ENCODE results near the gene HP. TPM values are rescaled to one million over a fixed set of nuclear protein-coding genes. Genes with fewer than 3 reads are reported as not detected.

Gene HP
- total RNA-seq, 1 donor from 2014 or later = not detected

DNA sequence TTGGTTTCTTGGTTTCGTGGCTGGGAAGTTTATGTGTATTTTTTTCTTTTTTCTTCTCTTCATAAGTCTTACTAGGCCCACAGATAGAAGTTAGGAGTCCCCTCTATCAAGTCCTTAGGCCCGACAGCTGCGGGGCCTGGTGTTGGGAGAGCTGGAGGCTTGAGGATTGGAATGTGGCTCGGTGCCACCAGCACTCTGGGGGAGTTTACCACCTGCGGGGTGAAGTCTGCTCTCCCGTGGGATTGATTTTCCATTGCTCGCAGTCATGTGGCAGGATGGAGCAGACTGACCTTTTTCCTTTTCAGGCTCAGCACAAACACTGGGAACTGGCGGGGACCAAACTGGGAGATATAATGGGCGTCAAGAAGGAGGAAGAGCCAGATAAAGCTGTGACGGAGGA, 46.9 kb downstream of the HP start:
- H3K4me3 ChIP-seq (ENCODE audit: low read depth, low read length) = no peak overlapping the region
- no peak for DNase-seq (ENCODE audit: low read depth)
- TF ChIP-seq CTCF (conservative IDR thresholded peaks at IDR 0.05; ENCODE audit: low read depth, low read length) = no peak

DNA sequence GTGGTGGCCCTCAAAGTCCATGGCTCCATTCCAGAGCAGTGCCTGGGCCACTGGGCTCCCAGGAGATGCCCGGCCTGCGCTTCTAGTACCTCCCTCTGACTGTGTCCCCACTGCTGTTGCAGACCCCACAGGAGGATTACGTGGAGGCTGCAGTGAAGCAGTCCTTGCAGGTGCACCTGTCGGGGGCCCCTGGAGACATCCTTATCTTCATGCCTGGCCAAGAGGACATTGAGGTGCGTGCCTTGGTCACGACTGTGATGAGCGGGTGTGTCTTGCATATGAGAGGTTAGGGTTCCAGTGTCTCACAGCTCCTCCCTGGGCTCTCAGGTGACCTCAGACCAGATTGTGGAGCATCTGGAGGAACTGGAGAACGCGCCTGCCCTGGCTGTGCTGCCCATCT, 50.6 kb downstream of the HP start:
- DNase-seq (ENCODE audit: low read depth) = no peak
- no peak for TF ChIP-seq CTCF (conservative IDR thresholded peaks at IDR 0.05; ENCODE audit: low read depth, low read length)
- no peak overlapping the region for H3K4me3 ChIP-seq (ENCODE audit: low read depth, low read length)

DNA sequence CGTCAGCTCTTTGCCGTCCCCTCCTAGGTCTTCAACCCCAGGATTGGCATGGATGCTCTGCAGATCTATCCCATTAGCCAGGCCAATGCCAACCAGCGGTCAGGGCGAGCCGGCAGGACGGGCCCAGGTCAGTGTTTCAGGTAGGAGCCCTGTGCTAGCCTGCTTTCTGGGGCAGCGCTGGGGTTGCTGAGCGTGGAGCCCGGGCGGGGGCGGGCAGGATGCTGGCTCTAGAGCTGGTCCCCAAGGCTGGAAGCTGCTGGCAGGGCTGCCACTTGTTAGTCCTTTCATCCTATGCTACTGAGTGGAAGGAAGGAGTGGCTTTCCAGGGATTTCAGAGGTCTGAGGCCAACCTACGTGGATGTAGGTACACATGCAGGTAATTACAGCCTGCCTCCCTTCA, 51.7 kb downstream of the HP start:
- TF ChIP-seq CTCF (conservative IDR thresholded peaks at IDR 0.05; ENCODE audit: low read depth, low read length) = no peak
- no peak overlapping the region for H3K4me3 ChIP-seq (ENCODE audit: low read depth, low read length)
- no peak for DNase-seq (ENCODE audit: low read depth)

DNA sequence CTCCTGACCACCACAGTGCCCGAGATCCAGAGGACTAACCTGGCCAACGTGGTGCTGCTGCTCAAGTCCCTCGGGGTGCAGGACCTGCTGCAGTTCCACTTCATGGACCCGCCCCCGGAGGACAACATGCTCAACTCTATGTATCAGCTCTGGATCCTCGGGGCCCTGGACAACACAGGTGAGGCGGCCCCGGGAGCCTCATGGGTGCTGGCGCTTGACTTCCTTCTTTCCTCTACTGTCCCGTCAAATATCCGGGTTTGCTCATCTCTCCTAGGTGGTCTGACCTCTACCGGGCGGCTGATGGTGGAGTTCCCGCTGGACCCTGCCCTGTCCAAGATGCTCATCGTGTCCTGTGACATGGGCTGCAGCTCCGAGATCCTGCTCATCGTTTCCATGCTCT, 53.1 kb downstream of the HP start:
- no peak for TF ChIP-seq CTCF (conservative IDR thresholded peaks at IDR 0.05; ENCODE audit: low read depth, low read length)
- no peak for DNase-seq (ENCODE audit: low read depth)

DNA sequence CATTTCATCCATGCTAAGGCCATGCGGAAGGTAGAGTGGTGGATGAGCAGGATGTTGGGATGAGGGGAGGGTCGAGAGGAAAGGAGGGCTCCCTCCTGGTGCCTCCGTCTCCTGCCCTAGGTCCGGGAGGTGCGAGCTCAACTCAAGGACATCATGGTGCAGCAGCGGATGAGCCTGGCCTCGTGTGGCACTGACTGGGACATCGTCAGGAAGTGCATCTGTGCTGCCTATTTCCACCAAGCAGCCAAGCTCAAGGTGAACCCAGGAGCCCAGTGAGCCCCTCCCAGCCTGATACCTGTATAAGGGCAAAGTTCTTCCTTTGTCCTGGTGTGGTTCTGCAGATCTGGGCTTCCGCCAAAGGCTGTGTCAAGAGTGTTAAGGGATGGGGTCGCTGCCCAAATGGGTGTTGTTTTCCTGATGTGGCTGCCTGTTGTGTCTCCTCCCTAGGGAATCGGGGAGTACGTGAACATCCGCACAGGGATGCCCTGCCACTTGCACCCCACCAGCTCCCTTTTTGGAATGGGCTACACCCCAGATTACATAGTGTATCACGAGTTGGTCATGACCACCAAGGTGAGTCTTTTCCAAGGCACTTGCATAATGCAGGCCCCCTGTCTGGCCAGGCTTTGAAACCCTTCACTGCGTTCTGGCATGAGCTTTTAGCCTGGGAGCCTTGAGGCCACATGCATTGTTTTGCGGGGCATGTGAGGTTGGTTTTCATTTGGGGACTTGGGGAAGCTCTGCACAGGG, 54.2 kb downstream of the HP start:
- DNase-seq (ENCODE audit: low read depth) = no peak
- TF ChIP-seq CTCF (conservative IDR thresholded peaks at IDR 0.05; ENCODE audit: low read depth, low read length) = no peak
- H3K4me3 ChIP-seq (ENCODE audit: low read depth, low read length) = no peak overlapping the region

More for the DNA sequence above, 53.1 kb downstream of the HP start:
- H3K4me3 ChIP-seq (ENCODE audit: low read depth, low read length) = no peak overlapping the region

DNA sequence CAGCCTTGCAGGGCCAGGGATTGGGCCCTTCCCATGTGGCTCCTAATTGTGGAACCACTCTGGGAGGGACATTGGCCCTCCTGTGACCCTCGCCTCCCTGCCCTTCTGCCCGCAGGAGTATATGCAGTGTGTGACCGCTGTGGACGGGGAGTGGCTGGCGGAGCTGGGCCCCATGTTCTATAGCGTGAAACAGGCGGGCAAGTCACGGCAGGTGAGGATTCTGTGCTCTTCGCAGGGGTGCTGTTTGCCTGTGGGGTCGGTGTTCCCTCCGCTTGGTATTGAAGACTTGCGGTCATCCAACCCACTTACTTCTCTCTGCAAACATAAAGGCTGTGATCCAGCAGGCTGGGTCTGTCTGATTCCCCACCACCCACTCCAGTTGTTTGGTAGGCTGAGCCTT, 55.0 kb downstream of the HP start:
- no peak for DNase-seq (ENCODE audit: low read depth)
- no peak overlapping the region for H3K4me3 ChIP-seq (ENCODE audit: low read depth, low read length)
- TF ChIP-seq CTCF (conservative IDR thresholded peaks at IDR 0.05; ENCODE audit: low read depth, low read length) = no peak

- TF ChIP-seq CTCF (conservative IDR thresholded peaks at IDR 0.05; ENCODE audit: low read depth, low read length) = no peak
Observed at GRCh38 chr16:72109966-72110530, 55.7 kb downstream of the HP start.

More at GRCh38 chr16:72109966-72110530, 55.7 kb downstream of the HP start:
- no peak overlapping the region for H3K4me3 ChIP-seq (ENCODE audit: low read depth, low read length)
- DNase-seq (ENCODE audit: low read depth) = no peak
